HG03558 (cell line): ENCODE data around the gene RTCB.

Experiments used
- ATAC-seq: cut with Tn5 transposase; IDR thresholded peaks from one replicate; pipeline ENCODE4 v1.9.1; 2021; ENCODE audit warnings: moderate number of reproducible peaks; ENCODE audit not compliant: unreplicated experiment; ENCODE audit errors: extremely low read depth

RTCB gene

DNA sequence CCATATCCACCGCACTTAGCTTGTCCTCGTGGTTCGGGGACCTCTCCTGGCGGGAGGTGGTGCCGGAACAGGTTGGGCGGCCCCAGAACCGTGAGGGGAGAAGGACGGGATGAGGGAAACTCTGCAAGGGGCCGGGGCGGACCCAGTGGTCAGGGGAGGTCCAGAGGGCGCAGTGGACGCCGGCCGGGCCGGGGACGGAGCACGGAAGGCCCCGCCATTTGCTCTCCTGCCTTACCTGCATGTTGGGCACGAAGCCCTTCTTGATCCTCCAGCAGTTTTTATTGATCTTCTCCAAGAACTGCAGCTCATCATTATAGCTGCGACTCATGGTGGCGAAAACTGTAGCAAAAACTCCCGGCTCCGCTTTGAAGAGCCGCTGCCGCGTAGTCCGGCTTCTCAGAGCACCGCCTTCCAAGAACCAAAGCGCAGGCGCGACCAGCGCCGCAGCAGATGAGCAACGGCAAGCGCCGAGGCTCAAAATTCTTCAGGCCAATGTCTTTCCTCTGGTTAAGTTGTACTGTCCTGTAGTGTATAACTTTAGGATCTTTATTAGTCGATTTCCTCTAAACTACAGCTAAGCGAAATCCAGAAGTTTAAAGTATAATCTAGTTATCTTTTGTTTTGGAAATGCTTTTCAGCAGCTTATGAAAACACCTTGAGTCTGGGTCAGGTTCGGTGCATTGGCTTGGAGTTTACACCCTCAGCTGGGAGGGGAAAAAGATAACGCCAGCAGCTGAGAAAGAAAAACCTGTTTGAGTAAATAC is at the start of gene RTCB:
TSS of gene RTCB (minus strand) at position 419 of the 764 bp plus-strand sequence. CDS start at position 328, 91 bp downstream.
- no peak for ATAC-seq

DNA sequence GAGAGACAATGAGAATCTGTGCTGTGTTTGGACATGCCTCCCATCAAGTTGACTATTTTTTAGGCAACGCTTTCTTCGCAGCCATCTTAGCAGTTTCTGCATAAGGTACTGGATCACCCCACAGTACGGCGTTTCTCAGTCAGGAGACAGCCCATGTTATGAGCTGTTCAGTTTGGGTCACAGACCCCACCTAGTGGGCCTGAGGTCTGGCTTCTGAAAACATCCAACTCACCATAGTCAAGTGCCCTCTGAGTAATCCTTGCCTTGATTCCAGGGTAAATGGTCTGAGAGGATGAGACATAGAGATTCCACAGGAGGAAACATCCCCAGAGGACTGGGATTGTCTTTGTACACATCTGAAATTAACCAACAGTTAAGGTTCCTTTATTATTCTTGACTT is 45.0 kb upstream of the RTCB start:
- ATAC-seq = no peak

DNA sequence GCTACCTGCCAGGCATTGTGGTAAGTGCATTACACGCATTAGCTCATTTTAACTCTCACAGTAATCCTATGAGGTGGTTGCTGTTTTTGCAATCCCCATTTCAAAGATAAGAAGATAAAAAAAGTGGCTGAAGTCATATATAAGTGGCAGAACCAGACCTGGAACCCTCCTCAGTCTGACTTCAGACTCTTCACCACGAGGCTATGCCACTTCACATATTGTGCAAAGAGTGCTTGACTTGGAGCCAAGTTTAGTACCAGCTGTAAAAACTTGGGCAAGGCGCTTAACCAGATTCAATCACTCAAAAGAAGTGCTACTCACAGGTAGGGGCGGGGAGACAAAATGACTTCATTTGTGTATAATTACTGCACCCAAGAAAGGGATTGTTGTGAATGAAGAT is 36.9 kb upstream of the RTCB start:
- ATAC-seq = no peak

DNA sequence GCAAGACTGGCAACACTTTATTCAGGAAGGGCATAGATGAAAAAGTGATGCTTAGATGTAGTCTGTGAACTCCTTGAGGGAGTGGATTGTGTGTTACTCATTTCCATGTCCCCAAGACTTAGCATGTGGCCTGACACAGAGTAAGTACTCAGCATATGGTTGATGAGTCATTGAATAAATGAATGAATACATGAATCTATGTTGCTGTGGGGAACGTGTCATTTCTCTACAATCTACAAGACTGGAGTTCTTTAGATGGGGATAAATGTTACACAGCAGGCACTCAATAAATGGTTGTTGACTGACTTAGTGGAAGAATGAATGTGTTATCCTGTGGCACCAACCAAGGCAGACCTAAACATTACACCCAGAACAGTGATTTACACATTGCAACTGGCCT is 34.3 kb upstream of the RTCB start:
- no peak for ATAC-seq

DNA sequence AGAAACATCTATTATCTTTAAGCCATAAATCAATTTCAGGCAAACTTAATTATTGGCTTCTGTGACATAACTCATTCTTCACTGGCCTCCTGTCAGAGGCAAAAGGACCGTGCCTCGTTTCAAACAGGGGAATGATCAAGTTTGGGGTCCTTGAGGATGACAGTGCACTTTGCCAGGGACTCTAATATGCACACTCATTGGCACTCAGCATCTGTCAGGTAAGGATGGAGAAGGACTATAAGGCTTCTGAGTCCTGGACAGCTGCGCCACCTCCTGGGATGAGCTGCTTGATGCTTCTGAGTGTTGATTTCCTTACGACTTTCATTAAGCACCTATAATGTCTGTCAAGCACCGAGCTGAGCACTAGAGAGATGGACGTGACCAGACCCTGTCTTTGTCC is 32.0 kb upstream of the RTCB start:
- ATAC-seq = no peak

DNA sequence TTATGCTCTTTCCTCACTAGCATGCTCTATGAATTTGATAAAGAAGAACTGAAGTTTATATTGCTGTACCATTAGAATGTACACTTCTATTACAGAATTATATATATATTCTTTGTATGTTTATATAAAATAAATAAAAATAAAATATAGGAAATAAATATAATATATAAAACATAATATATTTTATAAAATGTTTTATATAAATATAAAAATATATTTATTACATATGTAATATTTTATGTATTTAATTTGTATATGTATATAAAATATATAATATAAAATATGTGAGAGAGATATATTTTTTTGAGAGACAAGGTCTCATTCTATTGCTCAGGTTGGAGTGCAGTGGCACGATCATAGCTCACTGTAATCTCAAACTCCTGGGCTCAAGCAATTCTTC is 18.3 kb upstream of the RTCB start:
- ATAC-seq = no peak

DNA sequence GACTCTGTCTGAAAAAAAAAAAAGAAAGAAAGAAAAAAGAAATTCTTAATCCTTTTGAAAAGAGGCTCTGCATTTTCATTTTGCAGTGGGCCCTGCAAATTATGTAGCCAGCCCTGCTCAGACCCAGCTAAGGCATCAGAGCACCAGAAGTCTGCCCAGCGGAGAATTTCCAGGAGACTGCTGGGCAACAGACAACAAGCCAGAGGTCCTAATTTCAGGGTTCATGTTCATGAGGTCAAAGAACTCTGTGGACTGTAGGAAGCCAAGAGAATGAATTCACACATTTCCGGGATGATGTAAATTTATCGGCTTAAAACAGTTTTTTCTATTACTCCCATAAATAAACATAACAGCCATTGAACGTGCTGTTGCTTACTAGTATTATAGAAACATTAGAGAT is 14.8 kb upstream of the RTCB start:
- ATAC-seq = no peak

DNA sequence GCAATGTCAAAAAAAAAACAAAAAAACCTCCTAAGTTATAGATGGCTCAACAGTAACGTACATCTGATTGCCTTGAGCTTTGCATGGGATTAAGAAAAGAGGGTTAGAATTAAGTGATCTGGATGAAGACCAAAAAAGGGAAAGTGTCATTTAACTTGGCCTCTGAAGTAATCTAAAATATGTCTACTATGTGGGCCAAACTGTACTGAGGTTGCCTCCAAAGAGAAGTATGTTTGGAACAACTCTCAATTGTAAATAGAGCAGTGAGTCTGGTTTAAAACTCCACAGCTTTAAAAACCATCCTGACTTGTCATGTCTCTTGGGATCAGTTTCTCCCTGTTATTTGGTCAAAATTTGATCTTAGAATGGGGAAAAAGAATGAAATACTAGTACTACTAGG is 11.6 kb upstream of the RTCB start:
- no peak for ATAC-seq

DNA sequence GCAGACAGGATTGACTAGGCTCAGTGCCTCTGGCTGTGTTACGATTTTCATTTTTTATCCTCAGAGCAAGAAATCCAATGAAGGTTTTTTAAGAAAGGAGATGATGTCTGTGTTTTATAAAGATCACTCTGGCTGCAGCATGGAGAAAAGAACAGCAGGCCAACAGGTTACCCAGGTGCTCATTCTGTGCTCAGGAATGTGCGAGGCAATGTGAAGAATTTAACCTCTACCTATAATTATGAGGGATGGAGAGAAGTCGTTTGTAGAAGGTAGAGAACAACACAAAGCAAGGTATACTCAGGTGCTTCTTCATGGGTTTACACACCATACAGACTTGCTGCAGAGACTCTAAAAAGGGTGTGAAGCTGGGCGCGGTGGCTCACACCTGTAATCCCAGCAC is 10.0 kb upstream of the RTCB start:
- ATAC-seq = no peak

DNA sequence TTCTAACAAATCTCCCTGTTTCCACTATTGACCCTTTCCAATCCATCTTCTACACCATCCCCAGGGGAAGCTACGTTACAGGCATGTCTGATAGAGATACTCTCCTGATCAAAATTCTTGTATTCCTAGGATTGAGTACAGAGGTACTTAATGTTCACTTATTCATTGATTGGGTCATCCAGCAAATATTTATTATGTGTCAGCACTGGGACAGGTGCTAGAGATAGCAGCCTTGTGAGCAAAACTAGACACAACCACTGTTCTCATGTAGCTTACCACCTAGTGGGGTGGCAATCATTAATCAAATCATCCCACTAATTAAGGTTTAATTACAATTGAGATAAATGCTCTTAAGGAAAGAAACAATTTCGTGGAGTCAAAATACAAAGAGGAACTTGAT is 9.4 kb upstream of the RTCB start:
- no peak for ATAC-seq

DNA sequence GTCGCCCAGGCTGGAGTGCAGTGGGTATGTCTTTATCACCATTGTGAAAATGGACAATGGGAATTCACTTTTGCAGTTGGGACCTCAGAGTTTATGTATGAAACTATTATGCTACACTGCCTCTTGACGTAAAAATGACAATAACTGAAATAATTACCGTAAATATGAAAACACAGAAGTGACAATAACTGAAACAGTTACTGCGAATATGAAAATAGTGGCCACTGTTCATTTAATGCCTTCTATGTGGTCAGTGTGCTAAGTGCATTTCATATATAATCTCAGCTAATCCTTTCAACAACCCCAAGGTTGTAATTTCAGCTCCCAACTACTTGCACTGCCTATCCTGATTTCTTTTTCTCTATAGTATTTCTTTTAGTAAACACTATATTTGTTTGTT is 5.9 kb upstream of the RTCB start:
- no peak for ATAC-seq

DNA sequence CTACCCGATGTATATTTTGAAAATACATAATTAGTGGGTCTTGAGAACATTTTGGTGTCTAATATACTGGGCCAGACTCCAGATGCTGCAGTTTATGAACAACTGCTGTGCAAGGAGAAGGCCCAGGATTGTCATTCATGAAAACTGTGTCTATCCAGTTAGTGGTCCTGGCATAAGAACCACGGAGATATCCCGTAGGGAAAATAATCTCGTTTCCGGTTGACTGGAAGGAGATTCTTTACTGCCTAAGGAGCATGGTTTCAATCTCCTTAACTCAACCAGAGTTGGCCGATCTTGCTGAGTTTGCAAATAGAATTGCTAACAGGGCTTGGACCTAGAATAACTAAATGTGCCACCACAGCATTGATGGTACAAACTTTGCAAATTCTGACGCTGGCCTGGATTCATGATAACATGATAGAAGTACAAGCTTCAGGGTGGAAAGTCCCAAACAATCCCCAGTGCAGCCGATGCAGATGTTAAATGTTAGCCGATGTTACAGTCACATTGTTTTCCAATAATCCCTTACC is 4.6 kb upstream of the RTCB start:
- ATAC-seq = no peak

DNA sequence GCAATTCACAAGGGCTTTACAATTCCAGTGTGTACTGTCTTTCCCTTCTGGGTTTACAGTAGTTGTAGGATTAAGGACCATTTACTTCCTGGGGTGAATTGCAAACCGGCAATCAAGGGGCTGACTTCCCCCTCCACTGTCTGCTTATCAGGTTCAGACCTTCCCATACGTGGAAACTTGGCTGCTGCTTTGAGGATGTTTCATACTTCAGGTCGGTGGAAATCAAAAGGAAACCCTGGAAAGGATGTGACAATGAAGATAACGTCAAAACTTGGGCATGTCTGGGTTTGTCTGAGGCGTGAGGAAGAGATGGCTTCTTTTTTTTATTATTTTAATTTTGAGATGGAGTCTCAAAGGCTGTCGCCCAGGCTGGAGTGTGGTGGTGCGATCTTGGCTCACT is 2.1 kb upstream of the RTCB start:
- no peak for ATAC-seq

DNA sequence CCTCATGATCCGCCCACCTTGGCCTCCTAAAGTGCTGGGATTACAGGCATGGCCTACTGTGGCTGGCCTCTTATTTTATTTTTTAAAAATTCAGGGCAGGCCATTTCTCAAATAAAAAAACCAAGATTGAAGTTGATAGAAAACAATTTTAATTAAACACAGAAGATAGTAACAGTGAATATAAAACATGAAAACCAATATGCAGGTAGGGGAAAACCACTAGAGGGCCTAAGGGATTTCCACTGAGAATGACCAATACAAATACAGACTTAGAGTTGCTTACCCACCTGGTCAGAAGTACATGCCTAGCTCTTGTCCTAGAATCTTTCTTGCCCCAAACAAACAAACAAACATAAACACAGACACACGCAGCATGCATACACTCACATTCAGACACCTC is 1.7 kb upstream of the RTCB start:
- ATAC-seq = no peak

DNA sequence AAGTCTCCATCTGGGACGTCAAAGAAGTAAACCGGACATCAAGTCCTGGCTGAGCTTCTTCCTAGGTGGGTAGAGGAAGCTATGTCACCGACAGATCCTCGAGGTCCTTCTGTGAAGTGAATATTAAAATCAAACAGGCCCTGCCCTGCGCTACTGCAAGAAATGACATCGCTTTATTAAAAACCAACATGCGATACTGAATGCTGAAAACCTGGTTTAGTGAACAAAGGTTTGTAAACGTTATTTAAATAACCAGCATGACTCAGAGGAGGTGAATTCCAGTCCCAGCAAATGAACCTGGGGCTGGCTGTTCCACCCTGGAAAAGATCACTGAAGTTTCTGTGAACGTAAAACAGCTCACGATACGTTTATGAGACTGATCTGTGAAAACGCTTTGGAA is 645 bp downstream of the RTCB start:
- ATAC-seq = no peak

DNA sequence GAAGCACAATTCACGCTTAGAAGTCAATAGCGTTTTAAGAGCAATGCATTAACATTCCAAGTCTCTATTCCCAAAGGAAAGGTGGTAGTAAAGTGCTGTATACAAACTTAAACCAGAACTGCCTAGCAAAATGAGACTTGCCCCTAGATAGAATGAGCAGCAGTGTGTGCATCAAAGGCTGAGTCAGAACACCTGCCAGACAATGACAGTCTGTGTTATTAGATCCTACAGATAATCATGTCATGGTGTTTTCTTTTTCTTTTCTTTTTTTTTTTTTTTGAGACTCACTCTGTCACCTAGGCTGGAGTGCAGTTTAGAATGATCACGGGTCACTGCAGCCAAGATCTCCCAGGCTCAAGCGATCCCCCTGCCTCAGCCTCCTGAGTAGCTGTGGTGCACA is 1.6 kb downstream of the RTCB start:
- ATAC-seq = no peak

DNA sequence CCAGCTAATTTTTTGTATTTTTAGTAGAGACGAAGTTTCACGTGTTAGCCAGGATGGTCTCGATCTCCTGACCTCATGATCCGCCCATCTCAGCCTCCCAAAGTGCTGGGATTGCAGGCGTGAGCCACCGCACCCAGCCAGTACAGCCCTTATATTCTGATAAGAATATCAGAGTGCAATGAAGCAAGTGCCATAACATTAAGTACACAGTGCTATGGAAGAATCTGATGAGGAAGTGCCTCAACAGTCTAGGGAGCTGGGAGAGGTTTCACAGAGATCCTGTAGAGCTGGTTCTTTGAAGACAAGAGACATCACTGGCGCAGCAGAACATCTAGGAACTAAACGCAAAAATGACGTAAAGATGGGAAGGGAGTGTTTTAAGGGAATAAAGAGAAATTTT is 2.1 kb downstream of the RTCB start:
- ATAC-seq = no peak

DNA sequence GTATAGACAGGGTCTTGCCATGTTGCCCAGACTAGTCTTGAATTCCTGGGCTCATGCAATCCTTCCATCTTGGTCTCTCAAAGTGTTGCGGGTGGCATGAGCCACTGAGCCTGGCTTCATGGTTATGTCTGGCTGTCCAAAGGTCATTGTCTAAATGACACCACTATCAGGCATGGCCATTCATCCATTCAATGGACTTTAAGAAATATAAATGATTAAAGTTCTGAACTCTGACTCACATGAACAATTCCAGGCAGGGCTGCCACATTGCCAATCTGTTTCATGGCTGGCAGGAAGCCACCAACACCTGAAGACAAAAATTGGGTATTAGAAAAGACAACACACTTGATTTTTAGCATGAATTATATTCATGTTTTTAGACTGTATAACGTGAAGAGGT is 4.1 kb downstream of the RTCB start:
- no peak for ATAC-seq

DNA sequence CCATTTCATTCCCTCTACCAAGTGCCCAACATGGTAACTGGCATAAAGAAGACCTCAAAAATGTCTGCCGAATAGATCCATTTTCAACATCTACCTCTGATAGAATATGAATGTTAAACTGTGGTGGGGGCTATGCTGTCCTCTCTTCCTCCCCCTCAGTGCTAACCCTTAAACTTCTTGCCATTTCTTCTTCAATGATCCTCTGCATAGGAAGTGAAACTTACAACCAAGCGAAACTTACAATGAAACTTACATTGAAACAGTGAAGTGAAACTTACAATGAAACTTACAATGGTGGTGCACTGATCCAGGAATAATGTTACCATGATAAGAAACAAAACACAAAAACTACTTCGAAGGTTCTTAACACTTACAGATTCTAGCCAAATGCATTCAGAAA is 4.7 kb downstream of the RTCB start:
- no peak for ATAC-seq

DNA sequence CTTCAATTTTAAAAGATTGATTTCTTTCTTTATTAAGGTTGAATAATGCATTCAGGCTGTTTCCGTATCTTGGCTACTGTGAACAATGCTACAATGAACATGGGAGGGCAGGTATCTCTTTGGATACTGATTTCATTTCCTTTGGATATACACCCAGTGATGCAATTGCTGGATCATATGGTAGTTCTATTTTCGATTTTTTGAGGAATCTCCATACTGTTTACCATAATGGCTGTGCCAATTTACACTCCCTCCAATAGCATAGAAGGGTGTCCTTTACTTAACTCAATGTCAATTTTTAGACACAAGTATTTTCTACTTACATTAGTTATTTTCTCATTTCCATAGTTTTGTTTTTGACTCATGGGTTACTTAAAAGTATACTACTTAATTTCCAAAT is 8.0 kb downstream of the RTCB start:
- ATAC-seq = no peak

DNA sequence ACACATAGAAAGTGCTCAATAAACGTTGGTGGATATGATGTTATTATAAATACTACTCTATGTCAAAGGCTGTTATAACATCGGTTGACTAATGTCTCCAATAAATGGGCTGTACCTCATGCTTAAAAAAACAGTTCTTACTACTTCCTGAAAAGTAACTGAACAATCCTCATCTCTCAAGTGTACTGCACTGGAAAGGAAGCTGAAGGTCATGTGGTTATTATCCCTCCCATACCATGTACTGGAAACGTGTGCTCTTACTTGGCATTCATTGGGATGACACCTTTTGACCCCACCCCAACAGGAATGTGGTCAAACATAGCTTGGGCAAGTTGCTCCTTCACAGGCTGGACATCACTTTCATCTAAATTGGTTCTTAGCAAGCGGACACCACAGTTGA is 10.6 kb downstream of the RTCB start:
- no peak for ATAC-seq

DNA sequence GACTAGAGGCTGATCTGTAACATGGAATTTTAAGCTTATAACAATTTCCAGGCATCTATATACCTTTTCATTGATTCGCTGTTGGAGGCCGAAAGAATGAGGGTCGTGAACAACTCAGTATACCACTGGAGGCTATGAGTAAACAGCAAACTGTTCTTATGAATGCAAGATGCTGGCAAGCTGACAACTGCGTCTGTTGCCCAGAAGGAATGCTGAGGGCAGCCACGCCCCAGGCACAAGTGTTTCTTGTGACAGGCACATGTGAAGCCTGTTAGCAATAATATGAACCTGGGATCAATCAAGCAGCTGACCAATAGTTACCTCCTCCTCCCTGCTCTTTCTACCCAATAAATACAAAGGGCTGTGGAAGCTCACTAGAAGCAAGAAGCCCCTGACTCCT is 15.3 kb downstream of the RTCB start:
- no peak for ATAC-seq
